Testis (tissue), 5 donors: ENCODE data around the gene PIGS. TPM values are rescaled to one million over a fixed set of nuclear protein-coding genes. Genes with fewer than 3 reads are reported as not detected.

Source experiments
- DNase-seq: peaks from one replicate; pipeline ENCODE4 v3.0.0-alpha.2; 2019
- H3K27ac ChIP-seq, 2 donors: fragments of 200-600 bp; sonication (generic); one replicate each; pipeline ENCODE4 v1.5.1; 2019
- H3K27me3 ChIP-seq: fragments of 200-600 bp; sonication (generic); one replicate; pipeline ENCODE4 v1.5.1; 2019
- H3K36me3 ChIP-seq: fragments of 200-600 bp; sonication (generic); one replicate; pipeline ENCODE4 v1.5.1; 2017; ENCODE audit warnings: low read depth; ENCODE audit errors: missing control alignments
- H3K4me1 ChIP-seq: fragments of 200-600 bp; sonication (generic); one replicate; pipeline ENCODE4 v1.5.1; 2019
- H3K4me3 ChIP-seq, 2 donors: fragments of 200-600 bp; sonication (generic); one replicate each; pipeline ENCODE4 v1.5.1; 2017 to 2019
- H3K9me3 ChIP-seq: fragments of 200-600 bp; sonication (generic); one replicate; pipeline ENCODE4 v1.5.1; 2017
- CTCF ChIP-seq, 3 experiments: fragments of 450-650 bp in 2 of 3; fragments of 200-600 bp in 1 of 3; sonication (generic) in 1 of 3; IDR thresholded peaks; one replicate each; pipeline ENCODE4 v1.5.1; 2016 to 2019; ENCODE audit warnings: antibody characterized with exemption in 3 of 3, mild to moderate bottlenecking in 2 of 3, moderate library complexity in 1 of 3
- POLR2A ChIP-seq: fragments of 450-650 bp; IDR thresholded peaks from one replicate; pipeline ENCODE4 v1.6.1; 2017; ENCODE audit warnings: antibody characterized with exemption, mild to moderate bottlenecking, moderate library complexity
- WGBS, 2 donors: methylation state at CpG; one replicate each; pipeline ENCODE4 v1.1.5; 2018; 5-methylcytosine and 5-hydroxymethylcytosine counted together
- intact Hi-C: fragments of 100-400 bp; cut with DNase I; formaldehyde crosslinking; loops from one replicate; pipeline ENCODE4 v1.15.1; 2023; ENCODE audit warnings: low total_unique reads
- long read RNA-seq, 2 donors: transcript quantifications; one replicate each; lab custom pipeline, GENCODE V29; 2026
- polyA plus RNA-seq: library from polyadenylated mRNA; stranded (reverse); fragments of 350-450 nt; fragmentation: Illumina TruSeq; extraction: RNeasy Lipid Tissue Mini Kit (QIAGEN cat#74804); gene quantifications from one replicate; pipeline ENCODE4 v1.2.3, GENCODE V29; 2014; ENCODE audit warnings: low read depth, low replicate concordance; ENCODE audit not compliant: insufficient read depth
- total RNA-seq, 2 donors: library from RNA; depleted of rRNA; stranded (reverse); fragments of >200 nt; gene quantifications; one replicate each; pipeline ENCODE4 v1.2.3, GENCODE V29; 2016

Gene PIGS
- 100 to 1,000 TPM in 1 of 2 donors, 10 to 100 TPM in 1; 92.4 to 124 TPM for total RNA-seq
- polyA plus RNA-seq = 57.7 TPM
- long read RNA-seq, donor 1, transcript PIGS-202 (12 exons, 2,877 nt) = major isoform, 11 of 17 reads
- long read RNA-seq, donor 1, partial matches to known transcripts = 0 of 17 reads
- long read RNA-seq, donor 1, other reads (novel, unspliced or antisense) = 0 of 17 reads
- long read RNA-seq, donor 2, transcript PIGS-202 (12 exons, 2,877 nt) = major isoform, 13 of 18 reads
- long read RNA-seq, donor 2, partial matches to known transcripts = 0 of 18 reads
- long read RNA-seq, donor 2, other reads (novel, unspliced or antisense) = 0 of 18 reads

GRCh38 chr17:28571361-28572122 lies at the start of gene PIGS:
Gene PIGS (minus strand): TSS chr17:28571524. CDS start chr17:28571496, 28 bp downstream.
- peak within 1 kb of the TSS; percentile 71 to 82 for H3K27ac ChIP-seq
- H3K36me3 ChIP-seq = no peaks in the 10 kb centered on the region
- peak within 1 kb of the TSS; percentile 72 to 90 for H3K4me3 ChIP-seq
- intact Hi-C loops = no loop called here
- DNase-seq = peak; percentile 97
- H3K27me3 ChIP-seq = no peaks in the 10 kb centered on the region
- WGBS, 2 donors = 0 to 1% methylated on average over 21 to 47 of the region's 49 CpGs
- TF ChIP-seq CTCF (IDR thresholded peaks at IDR 0.05) (no peak), POLR2A (peak; percentile 46)
- H3K4me1 ChIP-seq = peaks cover 19% of the 10 kb centered on the region
- H3K9me3 ChIP-seq = no peaks in the 10 kb centered on the region

DNA sequence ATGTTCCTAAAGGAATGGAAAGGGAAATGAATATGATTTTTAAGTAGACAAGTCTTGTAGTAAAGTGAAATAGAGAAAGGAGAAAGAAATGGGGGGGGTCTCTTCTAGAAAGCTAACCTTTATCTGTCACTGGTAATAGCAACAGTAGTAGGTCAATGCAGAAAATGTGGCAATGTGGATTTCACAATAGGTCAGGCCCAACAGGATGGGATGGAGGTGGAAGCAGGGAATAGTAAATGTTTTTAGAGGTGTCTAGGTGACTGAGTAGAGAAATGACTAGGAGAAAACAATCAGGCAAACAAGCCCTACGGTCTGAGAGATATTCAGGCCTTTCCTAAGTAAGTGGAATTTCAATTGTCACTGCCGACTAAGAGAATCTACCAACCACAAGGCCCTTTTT lies 48.7 kb upstream of the PIGS start:
- Histone ChIP-seq H3K27ac (no peak overlapping the region), H3K9me3 (no peaks in the 10 kb centered on the region), H3K4me1 (no peaks in the 10 kb centered on the region), H3K36me3 (no peaks in the 10 kb centered on the region), H3K4me3 (no peak overlapping the region), H3K27me3 (no peaks in the 10 kb centered on the region)
- 87 to 89% methylated on average over 2 of the region's 2 CpGs for WGBS, 2 donors
- DNase-seq = no peak
- TF ChIP-seq CTCF (IDR thresholded peaks at IDR 0.05) = no peak
- no peak for TF ChIP-seq POLR2A
- intact Hi-C loops = no loop called here

DNA sequence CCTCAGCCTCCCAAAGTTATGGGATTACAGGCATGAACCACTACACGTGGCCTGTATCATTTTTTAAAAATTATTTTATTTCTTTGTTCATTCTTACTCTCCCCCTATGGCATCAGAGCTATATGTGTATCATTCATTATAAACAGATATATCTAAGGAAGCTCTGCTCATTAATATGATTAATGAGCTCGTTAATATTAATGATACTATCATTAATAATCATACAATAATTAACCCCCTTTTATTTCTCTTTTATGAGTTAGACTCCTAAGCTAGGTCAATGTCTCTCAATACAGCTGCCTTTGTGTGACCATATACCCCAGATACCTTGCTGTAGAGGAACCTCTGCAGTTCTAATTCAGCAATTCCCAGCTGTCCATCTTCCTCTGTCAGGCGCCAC lies 47.1 kb upstream of the PIGS start:
- no peaks in the 10 kb centered on the region for H3K36me3 ChIP-seq
- DNase-seq = no peak
- H3K27ac ChIP-seq = no peak overlapping the region
- intact Hi-C loops = no loop called here
- no peaks in the 10 kb centered on the region for H3K9me3 ChIP-seq
- H3K27me3 ChIP-seq = no peaks in the 10 kb centered on the region
- H3K4me3 ChIP-seq = no peak overlapping the region
- TF ChIP-seq CTCF (IDR thresholded peaks at IDR 0.05) (no peak), POLR2A (no peak)
- 91 to 96% methylated on average over 3 of the region's 3 CpGs for WGBS, 2 donors
- no peaks in the 10 kb centered on the region for H3K4me1 ChIP-seq

GRCh38 chr17:28616281-28616680 lies 45.0 kb upstream of the PIGS start:
- Histone ChIP-seq H3K27ac (no peak overlapping the region), H3K4me1 (no peaks in the 10 kb centered on the region), H3K9me3 (no peaks in the 10 kb centered on the region), H3K4me3 (no peak overlapping the region), H3K36me3 (no peaks in the 10 kb centered on the region), H3K27me3 (no peaks in the 10 kb centered on the region)
- 83 to 89% methylated on average over 7 of the region's 7 CpGs for WGBS, 2 donors
- DNase-seq = no peak
- TF ChIP-seq POLR2A (no peak), CTCF (IDR thresholded peaks at IDR 0.05) (no peak)
- intact Hi-C loops = no loop called here
